Hepatic stellate cell (primary cell): ENCODE measurements around the gene DNAJB8.

Source experiments
- DNase-seq: peaks from one replicate; pipeline ENCODE4 v3.0.0; 2011; ENCODE audit warnings: low spot score

Gene DNAJB8

GRCh38 chr3:128493570-128494366, 27.1 kb upstream of the DNAJB8 start:
- DNase-seq: no peak

- no peak for DNase-seq
These were observed 26.2 kb upstream of the DNAJB8 start, which contains the start of gene GATA2 for GRCh38 chr3:128492671-128493569. GATA2 (minus strand) TSS chr3:128493201; CDS start chr3:128487031, 6,170 bp downstream.

GRCh38 chr3:128491941-128492670, 25.4 kb upstream of the DNAJB8 start:
- DNase-seq: no peak

GRCh38 chr3:128491691-128491940, 24.9 kb upstream of the DNAJB8 start:
- DNase-seq: no peak

- no peak for DNase-seq
These were observed 24.4 kb upstream of the DNAJB8 start for GRCh38 chr3:128490915-128491690.

- DNase-seq: no peak
These were observed 23.9 kb upstream of the DNAJB8 start for GRCh38 chr3:128490650-128490914.

GRCh38 chr3:128489927-128490649, 23.4 kb upstream of the DNAJB8 start:
- DNase-seq: no peak

GRCh38 chr3:128489674-128489926, 22.9 kb upstream of the DNAJB8 start:
- no peak for DNase-seq

- no peak for DNase-seq
These were observed 22.4 kb upstream of the DNAJB8 start for GRCh38 chr3:128488991-128489673.

- DNase-seq: no peak
These were observed 21.9 kb upstream of the DNAJB8 start for GRCh38 chr3:128488636-128488990.

- peak; percentile 99 for DNase-seq
These were observed 21.3 kb upstream of the DNAJB8 start for GRCh38 chr3:128487813-128488635.

GRCh38 chr3:128487538-128487812, 20.8 kb upstream of the DNAJB8 start:
- DNase-seq: no peak

- DNase-seq: no peak
These were observed 20.2 kb upstream of the DNAJB8 start for GRCh38 chr3:128486681-128487537.

GRCh38 chr3:128486205-128486628, 19.5 kb upstream of the DNAJB8 start:
- DNase-seq: no peak

GRCh38 chr3:128485282-128486204, 18.9 kb upstream of the DNAJB8 start:
- no peak for DNase-seq

GRCh38 chr3:128484404-128485281, 18.0 kb upstream of the DNAJB8 start:
- DNase-seq: no peak

GRCh38 chr3:128483657-128484403, 17.1 kb upstream of the DNAJB8 start:
- no peak for DNase-seq
